ENCODE results near the gene RRAS2.

DNA sequence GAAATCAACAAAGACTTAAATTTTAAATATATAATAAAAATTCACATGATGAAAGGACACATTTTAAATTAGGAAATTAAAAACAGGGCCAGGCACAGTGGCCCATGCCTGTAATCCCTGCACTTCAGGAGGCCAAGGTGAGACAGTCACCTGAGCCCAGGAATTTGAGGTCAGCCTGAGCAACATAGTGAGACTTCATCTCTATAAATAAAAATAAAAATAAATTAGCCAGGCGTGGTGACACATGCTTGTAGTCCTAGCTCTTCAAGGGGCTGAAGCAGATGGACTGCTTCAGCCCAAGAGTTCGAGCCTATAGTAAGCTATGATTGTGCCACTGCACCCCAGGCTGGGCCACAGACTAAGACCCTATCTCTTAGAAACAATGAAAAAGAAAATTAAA lies 29.3 kb downstream of the RRAS2 start:
- TF ChIP-seq, protein P1, sequence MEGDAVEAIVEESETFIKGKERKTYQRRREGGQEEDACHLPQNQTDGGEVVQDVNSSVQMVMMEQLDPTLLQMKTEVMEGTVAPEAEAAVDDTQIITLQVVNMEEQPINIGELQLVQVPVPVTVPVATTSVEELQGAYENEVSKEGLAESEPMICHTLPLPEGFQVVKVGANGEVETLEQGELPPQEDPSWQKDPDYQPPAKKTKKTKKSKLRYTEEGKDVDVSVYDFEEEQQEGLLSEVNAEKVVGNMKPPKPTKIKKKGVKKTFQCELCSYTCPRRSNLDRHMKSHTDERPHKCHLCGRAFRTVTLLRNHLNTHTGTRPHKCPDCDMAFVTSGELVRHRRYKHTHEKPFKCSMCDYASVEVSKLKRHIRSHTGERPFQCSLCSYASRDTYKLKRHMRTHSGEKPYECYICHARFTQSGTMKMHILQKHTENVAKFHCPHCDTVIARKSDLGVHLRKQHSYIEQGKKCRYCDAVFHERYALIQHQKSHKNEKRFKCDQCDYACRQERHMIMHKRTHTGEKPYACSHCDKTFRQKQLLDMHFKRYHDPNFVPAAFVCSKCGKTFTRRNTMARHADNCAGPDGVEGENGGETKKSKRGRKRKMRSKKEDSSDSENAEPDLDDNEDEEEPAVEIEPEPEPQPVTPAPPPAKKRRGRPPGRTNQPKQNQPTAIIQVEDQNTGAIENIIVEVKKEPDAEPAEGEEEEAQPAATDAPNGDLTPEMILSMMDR (conservative IDR thresholded peaks at IDR 0.05; ENCODE audit: low read depth, low read length) = no peak
- TF ChIP-seq MAZ (IDR thresholded peaks at IDR 0.05; ENCODE audit: borderline replicate concordance, low read depth, low read length) (no peak), RCOR1 (IDR thresholded peaks at IDR 0.05; ENCODE audit: insufficient replicate concordance, low read length) (no peak), RFX5 (IDR thresholded peaks at IDR 0.05; ENCODE audit: low read depth, low read length) (no peak), POLR2A (IDR thresholded peaks at IDR 0.05; ENCODE audit: low read depth, low read length) (no peak), SMC3 (IDR thresholded peaks at IDR 0.05; ENCODE audit: low read depth, low read length) (no peak)
- TF ChIP-seq, protein P2, sequence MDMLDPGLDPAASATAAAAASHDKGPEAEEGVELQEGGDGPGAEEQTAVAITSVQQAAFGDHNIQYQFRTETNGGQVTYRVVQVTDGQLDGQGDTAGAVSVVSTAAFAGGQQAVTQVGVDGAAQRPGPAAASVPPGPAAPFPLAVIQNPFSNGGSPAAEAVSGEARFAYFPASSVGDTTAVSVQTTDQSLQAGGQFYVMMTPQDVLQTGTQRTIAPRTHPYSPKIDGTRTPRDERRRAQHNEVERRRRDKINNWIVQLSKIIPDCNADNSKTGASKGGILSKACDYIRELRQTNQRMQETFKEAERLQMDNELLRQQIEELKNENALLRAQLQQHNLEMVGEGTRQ (IDR thresholded peaks at IDR 0.05; ENCODE audit: low read depth, low read length) = no peak
